Muscle layer of duodenum (tissue), 2 donors: ENCODE results near the gene RPS15.

ENCODE experiments used
- H3K27ac ChIP-seq: one replicate; pipeline ENCODE4 v1.7.0; 2013; ENCODE audit warnings: mild to moderate bottlenecking, low read length
- H3K27me3 ChIP-seq: one replicate; pipeline ENCODE4 v1.7.0; 2013; ENCODE audit warnings: low read depth, mild to moderate bottlenecking, control low read depth, low read length
- H3K36me3 ChIP-seq, 2 donors: one replicate each; pipeline ENCODE4 v1.7.0; 2013; ENCODE audit warnings: low read length in 2 of 2, control low read depth in 1 of 2, mild to moderate bottlenecking in 1 of 2; ENCODE audit not compliant: insufficient read depth in 2 of 2, control insufficient read depth in 1 of 2
- H3K4me1 ChIP-seq, 2 donors: one replicate each; pipeline ENCODE4 v1.7.0; 2013; ENCODE audit warnings: low read length in 2 of 2, mild to moderate bottlenecking in 2 of 2, control low read depth in 1 of 2, moderate library complexity in 1 of 2; ENCODE audit not compliant: insufficient read depth in 2 of 2, control insufficient read depth in 1 of 2
- H3K4me3 ChIP-seq, 2 donors: one replicate each; pipeline ENCODE4 v1.7.0; 2013; ENCODE audit warnings: low read length in 2 of 2, low read depth in 1 of 2, mild to moderate bottlenecking in 1 of 2
- H3K9me3 ChIP-seq, 2 donors: one replicate each; pipeline ENCODE4 v1.7.0; 2013; ENCODE audit warnings: low read length in 2 of 2, control low read depth in 1 of 2, mild to moderate bottlenecking in 1 of 2; ENCODE audit not compliant: control insufficient read depth in 1 of 2
- donor health status: healthy.

RPS15 gene

GRCh38 chr19:1487576-1488281, 49.5 kb downstream of the RPS15 start:
- Histone ChIP-seq H3K27ac (no peak overlapping the region), H3K4me3 (no peak overlapping the region), H3K4me1 (peaks cover 0 to 18% of the 10 kb centered on the region in 2 donors), H3K27me3 (no peaks in the 10 kb centered on the region), H3K36me3 (no peaks in the 10 kb centered on the region), H3K9me3 (no peaks in the 10 kb centered on the region)

DNA sequence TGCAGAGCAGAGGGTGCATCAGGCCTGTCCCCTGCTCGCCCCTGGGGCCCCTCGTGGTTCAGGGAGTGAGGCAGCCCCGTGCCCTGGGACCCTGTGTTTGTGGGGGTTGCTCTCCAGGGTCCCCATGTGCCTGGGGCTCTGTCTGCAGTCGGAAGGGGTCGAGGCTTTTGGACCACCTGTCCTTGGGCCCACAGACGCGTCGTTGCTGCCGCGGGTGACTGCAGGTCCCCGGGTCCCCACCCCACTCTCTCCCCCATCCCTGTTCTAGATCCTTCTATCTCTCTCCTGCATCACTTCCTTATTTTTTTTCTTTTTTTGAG, 50.0 kb downstream of the RPS15 start:
- H3K4me1 ChIP-seq = peaks cover 0 to 18% of the 10 kb centered on the region in 2 donors
- H3K27ac ChIP-seq = no peak overlapping the region
- no peaks in the 10 kb centered on the region for H3K27me3 ChIP-seq
- H3K4me3 ChIP-seq = no peak overlapping the region
- no peaks in the 10 kb centered on the region for H3K36me3 ChIP-seq
- H3K9me3 ChIP-seq = no peaks in the 10 kb centered on the region

DNA sequence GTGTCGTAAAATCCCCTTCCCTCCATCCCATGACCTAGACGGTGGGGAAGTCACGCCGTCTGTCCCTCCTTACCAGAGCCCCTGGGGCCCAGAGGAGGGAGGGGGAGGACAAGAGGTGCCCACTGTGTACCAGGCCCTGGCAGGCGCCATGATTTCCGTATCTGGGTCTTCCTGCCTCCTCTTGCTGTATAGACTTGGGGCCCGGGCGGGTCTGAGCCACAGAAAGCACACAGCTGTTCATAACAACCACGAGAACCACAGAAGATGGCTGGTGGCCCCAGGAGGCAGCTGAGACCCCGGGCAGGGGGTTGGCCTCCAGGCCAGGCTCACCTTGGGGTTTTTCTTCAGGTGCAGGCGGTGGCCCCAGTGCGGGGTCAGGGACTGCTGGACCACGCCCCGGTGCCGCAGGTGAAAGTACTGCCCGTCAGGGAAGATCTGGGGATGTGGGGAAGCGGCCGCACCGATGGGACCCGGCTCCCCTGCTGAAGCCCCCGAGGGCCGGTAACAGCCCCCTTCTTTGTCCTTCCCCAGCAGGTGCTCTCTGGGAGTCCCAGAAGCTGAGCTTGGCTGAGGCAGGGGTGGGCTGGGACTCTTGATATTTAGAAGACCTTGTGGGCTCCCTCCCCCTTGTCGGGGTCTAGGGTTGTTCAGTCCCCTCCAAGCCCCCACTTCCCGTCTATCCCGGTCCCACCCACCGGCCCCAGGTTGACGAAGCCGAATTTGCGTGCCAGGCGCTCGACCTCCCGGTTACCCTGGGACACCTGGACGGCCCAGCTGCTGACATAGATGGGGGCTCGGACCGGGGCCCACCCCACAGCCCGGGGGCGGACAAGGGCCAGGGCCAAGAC, 51.5 kb downstream of the RPS15 start:
- no peak overlapping the region for H3K27ac ChIP-seq

More for the DNA sequence above, 51.5 kb downstream of the RPS15 start:
- no peaks in the 10 kb centered on the region for H3K9me3 ChIP-seq
- H3K4me3 ChIP-seq = peak overlapping the region; percentile 61 to 75
- no peaks in the 10 kb centered on the region for H3K36me3 ChIP-seq
- no peaks in the 10 kb centered on the region for H3K27me3 ChIP-seq
- H3K4me1 ChIP-seq = peaks cover 0 to 18% of the 10 kb centered on the region in 2 donors
